Hepatocyte (in vitro differentiated cells): ENCODE measurements around the gene MRC1.

ENCODE experiments used
- CTCF ChIP-seq: fragments of 200-600 bp; sonication (generic); IDR thresholded peaks from 2 replicates; pipeline ENCODE4 v1.5.1; 2016; ENCODE audit warnings: antibody characterized with exemption, mild to moderate bottlenecking; ENCODE audit not compliant: poor library complexity
- EZH2 ChIP-seq: fragments of 200-600 bp; sonication (generic); IDR thresholded peaks from 2 replicates; pipeline ENCODE4 v1.6.1; 2016; ENCODE audit warnings: antibody characterized with exemption, mild to moderate bottlenecking, borderline replicate concordance
- EZH2phosphoT487 ChIP-seq: fragments of 200-600 bp; sonication (generic); IDR thresholded peaks from one replicate; pipeline ENCODE4 v1.6.1; 2018; ENCODE audit warnings: antibody characterized with exemption, mild to moderate bottlenecking, low read depth, moderate library complexity; ENCODE audit not compliant: unreplicated experiment, severe bottlenecking

GRCh38 chr10:17850501-17850900, 41.4 kb downstream of the MRC1 start:
- TF ChIP-seq CTCF (no peak), EZH2 (no peak), EZH2phosphoT487 (no peak)
